GM15510 (cell line): ENCODE measurements around the gene HOATZ.

Experiments used
- POLR2A ChIP-seq: IDR thresholded peaks from 3 replicates; pipeline ENCODE4 v1.6.1; 2011; ENCODE audit warnings: borderline replicate concordance; ENCODE audit not compliant: insufficient read length; ENCODE audit errors: extremely low read depth

HOATZ gene

DNA sequence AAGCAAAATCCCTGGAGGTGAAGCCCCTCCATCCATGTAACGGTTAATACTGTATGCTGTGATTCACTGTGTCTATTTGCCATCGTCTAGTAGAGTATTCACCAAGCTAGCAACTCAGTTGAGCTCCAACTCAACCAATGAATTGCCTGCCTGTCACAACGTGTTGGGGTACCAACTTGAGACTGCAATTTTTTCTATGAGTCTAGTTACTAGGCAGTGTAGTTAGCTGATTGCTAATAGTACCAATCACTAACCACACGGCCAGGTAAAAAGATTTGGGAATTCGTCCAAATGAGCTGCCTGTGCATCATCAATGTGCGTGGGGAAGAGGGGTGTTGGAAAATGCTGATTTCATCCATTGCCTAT lies 1.4 kb upstream of the HOATZ start:
- TF ChIP-seq POLR2A: no peak

DNA sequence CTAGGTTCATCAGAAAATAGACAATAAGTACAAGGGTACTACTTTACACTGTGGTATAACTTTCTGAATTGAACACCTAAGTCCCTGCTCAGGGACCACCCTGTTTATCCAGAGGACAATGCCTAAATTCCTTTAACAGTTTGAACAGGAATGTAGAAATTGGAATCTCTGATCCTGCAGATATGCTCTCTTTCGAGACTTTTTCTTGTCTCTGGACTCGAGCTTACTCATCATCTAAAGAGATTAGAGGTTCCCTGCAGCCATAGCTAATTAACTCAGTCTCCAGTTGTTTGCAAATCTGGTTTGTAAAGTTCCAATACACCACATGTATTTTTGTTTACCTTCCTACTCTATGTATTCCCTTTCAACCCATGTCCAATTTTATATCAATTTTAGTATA lies 1.0 kb downstream of the HOATZ start:
- no peak for TF ChIP-seq POLR2A

DNA sequence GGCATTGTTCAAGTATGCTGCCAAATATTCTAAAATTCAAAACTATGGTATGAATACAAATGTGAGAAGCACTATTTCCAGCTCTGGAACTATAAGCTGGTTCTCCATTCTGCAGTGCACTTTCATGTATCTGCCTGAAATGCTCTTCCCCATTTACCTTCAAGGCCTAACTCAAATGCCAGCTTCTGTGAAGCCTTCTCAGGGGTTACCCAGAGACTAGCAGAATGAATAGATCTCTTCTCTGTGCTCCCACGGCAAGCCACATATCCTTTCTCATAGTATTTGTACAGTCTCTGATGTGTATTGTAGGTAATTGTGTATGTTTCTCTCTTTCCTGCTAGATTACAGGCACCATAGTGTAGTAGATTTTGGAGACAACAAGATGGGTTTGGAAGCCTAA lies 4.1 kb downstream of the HOATZ start:
- no peak for TF ChIP-seq POLR2A

DNA sequence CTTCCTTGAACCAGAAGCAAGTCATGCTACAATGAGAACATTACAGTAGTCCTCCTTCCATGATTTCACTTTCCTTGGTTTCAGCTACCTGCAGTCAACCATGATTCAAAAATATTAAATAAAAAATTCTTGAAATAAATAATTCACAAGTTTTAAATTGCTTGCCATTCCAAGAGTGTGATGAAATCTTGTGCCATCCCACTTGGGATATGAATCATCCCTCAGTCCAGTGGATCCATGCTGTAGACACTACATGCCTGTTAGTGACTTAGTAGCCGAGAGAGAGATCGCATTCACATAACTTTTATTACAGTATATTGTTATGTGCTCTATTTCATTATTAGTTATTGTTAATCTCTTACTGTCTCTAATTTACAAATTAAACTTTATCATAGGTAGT lies 6.0 kb downstream of the HOATZ start:
- no peak for TF ChIP-seq POLR2A

DNA sequence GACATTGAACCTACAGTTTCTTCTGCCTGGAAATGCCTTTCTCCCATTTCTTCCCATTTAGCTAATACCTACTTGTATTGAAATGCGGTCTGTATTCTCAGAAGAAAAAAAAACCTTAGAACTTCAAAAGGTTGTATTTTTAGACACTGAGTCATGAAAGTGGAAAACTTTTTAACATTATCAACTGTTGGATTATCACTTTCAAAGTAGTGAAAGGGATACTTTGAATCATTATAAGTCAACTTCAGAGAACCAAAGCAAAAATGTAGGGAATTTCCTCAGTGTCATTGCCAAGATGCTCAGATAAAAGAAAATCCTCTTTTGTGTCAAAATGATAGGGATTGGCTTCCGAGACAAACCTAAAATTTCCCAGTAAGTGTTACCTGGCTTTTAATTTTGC lies 6.6 kb downstream of the HOATZ start:
- TF ChIP-seq POLR2A: no peak

GRCh38 chr11:111522426-111522825 lies 7.8 kb downstream of the HOATZ start:
- no peak for TF ChIP-seq POLR2A

DNA sequence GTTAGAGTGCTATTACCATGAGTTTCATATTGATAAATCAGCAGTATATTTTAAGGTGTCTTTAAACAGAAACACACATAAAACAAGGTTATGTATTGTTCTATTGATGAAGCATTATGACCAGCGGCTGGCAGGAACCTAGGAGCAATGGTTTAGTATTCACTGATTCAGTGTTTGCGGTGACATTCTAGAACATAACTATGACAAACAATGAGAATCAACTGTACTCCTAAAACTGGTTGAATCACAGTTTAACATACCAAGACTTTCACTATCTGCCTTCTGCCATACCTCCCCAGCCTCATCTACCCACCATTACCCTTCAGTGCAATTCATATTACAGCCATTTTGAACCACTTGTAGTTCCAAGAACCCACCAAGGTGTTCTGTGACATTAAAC lies 8.8 kb downstream of the HOATZ start:
- TF ChIP-seq POLR2A: no peak

DNA sequence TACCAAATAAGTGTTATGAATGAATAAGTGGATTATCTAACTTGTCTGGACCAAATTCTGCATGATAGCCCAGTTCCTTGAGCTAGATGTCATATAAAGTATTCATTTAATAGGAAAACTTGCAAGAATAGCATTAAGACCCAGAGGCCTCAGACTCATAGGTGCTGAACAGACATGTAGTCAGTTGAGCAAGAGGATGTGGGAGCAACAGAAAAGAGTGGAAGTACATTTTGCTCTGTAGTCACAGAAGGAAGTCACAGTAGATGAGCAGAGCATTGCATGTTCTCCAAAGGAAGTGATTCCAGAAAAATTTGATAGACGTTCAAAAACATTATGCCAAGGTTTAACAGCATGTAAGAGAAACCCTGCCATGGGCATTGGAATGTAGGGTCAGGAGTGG lies 9.5 kb downstream of the HOATZ start:
- TF ChIP-seq POLR2A: no peak

- TF ChIP-seq POLR2A: no peak
These were observed 10.9 kb downstream of the HOATZ start for GRCh38 chr11:111525456-111525855.

- TF ChIP-seq POLR2A: no peak
These were observed 11.9 kb downstream of the HOATZ start for GRCh38 chr11:111526501-111526900.

GRCh38 chr11:111527279-111527678 lies 12.7 kb downstream of the HOATZ start:
- TF ChIP-seq POLR2A: no peak

DNA sequence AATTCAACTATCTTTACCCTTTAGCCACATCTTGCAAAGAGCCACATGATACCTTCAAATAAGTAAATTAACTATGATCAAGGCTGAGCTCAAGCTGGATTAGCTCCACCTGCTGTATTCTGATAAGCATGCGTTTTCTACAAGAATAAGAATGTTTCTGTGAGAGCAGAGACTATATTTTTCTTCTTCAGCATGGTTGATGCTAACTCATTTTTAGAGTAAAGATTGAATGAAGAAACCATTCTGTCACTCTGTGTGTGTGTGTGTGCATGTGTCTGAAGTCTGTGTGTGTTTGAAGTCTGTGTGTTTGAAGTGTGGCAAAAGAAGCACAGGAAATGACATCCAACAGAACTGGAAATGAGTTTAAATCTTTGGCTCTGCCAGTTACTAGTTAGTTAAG lies 14.0 kb downstream of the HOATZ start:
- no peak for TF ChIP-seq POLR2A

DNA sequence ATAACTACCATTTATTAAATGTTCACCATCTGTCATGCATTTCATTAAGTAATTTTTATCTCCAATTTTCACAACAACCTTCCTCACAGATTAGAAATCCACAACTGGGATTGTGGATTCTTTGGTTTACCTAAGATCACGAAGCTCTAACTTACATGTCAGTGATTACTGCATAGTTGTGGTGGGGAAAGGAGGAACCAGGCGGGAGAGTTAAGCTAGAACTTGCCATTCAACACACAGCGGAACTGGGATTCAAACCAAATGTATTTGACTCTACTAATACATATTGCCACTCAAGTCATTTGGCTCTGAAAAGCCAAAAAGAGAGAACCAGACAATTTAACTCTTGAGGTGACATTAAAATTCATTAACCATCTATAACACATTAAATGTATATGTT lies 15.5 kb downstream of the HOATZ start:
- TF ChIP-seq POLR2A: no peak

GRCh38 chr11:111531136-111531535 lies 16.6 kb downstream of the HOATZ start:
- no peak for TF ChIP-seq POLR2A

GRCh38 chr11:111531687-111532364 lies 17.2 kb downstream of the HOATZ start:
- no peak for TF ChIP-seq POLR2A

DNA sequence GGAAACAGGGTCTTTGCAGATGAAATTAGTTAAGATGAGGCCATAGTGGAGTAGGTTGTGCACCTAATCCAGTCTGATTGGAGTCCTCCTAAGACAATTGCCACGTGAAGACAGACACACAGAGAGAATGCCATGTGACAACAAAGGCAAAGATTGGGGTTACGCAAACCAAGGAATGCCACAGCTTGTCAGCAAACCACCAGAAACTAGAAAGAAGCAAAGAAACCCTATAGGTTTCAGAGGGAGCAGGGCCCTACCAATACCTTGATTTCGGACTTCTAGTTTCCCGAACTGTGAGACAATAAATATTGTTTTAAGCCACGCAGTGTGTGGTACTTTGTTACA lies 17.8 kb downstream of the HOATZ start:
- TF ChIP-seq POLR2A: no peak

DNA sequence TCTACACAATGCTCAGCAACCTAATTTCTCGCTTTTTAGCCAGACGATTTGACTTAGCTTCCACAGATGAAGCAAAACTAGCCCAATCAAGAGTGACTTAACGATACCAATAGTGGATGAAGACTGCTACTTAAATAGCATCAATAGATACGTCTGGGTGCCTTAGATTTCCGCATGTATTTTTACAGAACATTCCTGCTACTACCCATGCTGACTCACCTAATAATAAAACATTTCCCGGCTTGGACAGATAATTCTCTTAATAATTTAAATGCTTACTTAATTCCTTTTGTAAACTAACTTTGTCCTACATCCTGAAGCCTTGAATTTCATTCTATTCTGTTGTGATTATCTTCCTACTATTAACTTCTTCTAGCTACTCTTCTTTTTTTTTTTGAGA lies 20.7 kb downstream of the HOATZ start:
- no peak for TF ChIP-seq POLR2A
